Vagina (tissue), 2 donors: Measurements from ENCODE around the gene RAB20.

Experiments
- CTCF ChIP-seq, 3 experiments: fragments of 450-650 bp in 2 of 3; fragments of 200-600 bp in 1 of 3; sonication (generic) in 1 of 3; IDR thresholded peaks; one replicate each; pipeline ENCODE4 v1.5.1; 2017 to 2019; ENCODE audit warnings: antibody characterized with exemption in 3 of 3, mild to moderate bottlenecking in 2 of 3, moderate library complexity in 2 of 3
- POLR2A ChIP-seq, 2 donors: fragments of 450-650 bp; IDR thresholded peaks; one replicate each; pipeline ENCODE4 v1.6.1; 2017; ENCODE audit warnings: antibody characterized with exemption in 2 of 2, mild to moderate bottlenecking in 2 of 2, moderate library complexity in 2 of 2
- POLR2AphosphoS5 ChIP-seq, 2 donors: sonication (generic); formaldehyde crosslinking; IDR thresholded peaks; one replicate each; pipeline ENCODE4 v1.9.0; 2017; ENCODE audit warnings: antibody characterized with exemption in 2 of 2, mild to moderate bottlenecking in 2 of 2, low read depth in 1 of 2; ENCODE audit not compliant: insufficient read depth in 1 of 2

DNA sequence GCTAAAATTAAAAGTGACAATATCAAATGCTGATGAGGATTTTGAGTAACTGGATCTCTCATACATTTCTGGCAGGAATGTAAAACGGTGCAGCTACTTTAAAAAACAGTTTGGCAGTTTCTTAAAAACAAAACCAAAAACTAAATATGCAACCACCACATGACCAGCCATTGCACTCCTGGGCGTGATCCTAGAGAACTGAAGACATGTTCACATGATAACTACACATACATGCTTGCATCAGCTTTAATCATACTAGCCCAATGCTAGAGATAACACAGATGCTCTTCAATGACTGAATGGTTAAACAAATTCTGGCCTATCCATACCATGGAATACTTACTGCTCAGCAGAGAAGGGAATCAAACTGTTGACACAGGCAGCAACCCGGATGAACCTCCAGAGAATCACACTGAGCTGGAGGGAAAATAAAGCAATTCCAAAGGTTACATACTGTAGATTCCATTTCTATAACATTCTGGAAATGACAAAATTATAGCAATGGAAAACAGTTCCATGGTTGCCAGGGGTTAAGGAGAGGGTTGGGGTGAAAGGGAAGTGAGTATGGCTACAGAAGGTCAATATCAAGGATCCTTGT, 28.4 kb upstream of the RAB20 start:
- TF ChIP-seq CTCF (IDR thresholded peaks at IDR 0.05) (no peak), POLR2A (IDR thresholded peaks at IDR 0.05) (no peak), POLR2AphosphoS5 (IDR thresholded peaks at IDR 0.05; ENCODE audit: insufficient read depth in 1 of 2, low read depth in 1 of 2) (no peak)
